SKM-1 treated with dmso at 0.1 percent for 144 hours (cell line): ENCODE data around the gene GSTM2.
"Not testable (repeated sequence)": the region's sequence is repeated elsewhere in the genome, so short reads cannot be mapped to it uniquely, and the experiment has no call there.

Experiments
- DNase-seq: peaks from one replicate; lab custom pipeline; 2025; ENCODE audit not compliant: unreplicated experiment; lab: John Stamatoyannopoulos, UW

Gene GSTM2

DNA sequence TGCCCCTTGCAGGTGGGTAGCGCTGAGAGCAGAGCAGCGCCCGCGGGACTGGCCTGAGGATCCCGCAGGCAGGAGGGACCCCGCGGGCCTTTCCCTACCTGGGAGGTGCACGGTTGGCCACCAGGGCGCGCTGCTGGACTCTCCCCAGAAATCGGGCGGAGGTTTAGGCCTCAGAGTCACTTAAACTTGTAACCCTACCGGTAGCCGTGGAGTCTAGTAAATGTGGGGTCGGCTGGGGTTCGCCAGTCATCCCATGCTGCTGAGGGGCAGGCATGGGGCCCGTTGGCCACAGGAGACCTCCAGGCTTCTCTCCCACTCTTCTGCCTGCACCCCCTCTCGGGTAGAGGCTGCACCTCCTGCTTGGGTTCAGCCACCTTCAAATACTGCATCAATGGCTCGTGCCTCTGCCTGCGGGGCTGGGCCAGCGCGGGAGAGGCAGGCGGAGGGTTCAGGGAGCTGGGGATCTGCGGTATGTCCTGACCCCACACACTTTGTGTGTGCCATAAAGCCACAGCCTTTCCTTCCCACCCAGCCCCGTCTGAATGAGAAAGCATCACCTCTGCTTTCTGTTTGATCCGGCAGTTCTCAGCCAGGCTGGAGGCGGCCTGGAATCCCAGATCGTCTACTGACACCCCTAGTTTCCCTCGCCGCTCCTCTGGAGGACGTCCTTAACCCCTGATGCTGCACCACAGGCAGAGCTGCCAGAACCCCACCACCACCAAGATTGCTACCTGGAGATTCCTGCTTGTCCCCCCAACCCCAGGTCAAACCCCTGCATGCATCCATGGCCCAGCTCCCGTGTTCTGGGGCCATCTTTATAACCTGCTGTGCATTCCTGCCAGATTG is 24.2 kb upstream of the GSTM2 start:
- DNase-seq: peak; percentile 75

DNA sequence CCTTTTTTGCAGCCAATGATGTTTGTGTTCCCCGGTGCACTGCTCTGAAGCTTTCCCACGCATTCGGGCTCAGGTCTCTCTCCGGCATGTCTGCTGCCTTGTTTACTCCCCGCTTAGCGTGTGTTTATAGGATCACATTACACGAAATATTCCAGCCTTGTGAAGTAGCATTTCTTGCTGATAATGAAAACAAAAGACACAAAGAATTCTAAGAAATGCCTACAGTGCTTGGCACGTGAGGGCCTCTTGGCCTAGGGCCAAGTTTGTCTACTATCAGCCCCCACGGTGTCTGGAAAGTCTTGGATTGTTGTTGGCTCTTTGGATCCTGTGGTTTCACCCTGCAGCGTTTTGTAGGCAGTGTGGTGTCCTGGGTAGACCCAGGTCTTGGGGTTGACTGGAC is 23.2 kb upstream of the GSTM2 start:
- DNase-seq: no peak

DNA sequence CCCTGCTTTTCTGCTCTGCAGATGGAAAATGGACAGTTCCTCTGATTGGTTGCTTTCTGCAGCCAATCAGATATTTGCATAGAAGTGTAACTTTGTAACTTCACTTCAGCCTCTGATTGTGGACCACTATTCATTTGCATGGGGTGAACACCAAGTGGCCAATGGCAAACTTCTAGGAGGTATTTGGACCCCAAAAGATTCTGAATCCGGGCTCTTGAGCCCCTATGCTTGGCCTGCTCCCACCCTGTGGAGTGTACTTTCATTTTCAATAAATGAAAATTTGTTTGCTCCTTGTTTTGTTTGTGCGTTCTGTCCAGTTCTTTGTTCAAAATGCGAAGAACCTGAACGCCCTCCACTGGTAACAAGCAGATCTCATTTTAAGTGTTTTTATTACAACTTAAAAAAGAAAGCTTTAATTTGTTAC is 18.4 kb upstream of the GSTM2 start:
- DNase-seq: no peak

DNA sequence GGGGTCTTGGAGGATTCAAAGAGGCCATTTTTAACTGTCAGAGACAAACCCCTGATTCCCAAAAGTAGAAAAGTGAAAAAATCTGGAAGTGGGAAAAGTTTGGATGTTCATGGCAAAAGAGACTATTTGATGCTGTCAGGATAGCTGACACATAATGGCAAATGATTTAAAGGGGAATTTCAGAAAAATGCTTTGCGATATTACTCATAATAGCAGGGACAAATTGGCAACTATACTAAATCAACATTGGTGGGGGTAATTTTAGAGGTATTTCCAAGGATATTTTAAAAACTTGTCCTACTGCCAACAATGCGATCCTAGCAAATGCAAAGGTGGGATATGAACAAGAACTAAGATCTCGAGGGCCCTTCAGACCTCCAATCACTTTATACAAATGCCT is 17.2 kb upstream of the GSTM2 start:
- no peak for DNase-seq

DNA sequence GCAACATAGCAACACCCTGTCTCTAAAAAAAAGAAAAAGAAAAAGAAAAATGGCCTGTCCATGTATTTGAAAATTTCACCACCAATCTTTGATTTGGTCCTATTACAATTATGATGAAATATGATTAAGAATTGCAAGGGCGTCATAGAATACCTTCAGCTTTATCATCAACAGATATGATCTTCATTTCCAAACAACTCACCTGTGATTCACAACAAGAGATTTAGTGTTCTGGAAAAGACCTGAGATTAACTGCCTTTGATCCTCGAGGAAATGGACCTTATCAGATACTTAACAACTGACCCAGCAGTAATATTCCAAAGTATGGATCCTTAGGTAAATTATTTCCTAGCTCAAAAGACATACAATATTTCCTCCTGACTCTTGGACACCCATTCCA is 15.5 kb upstream of the GSTM2 start:
- no peak for DNase-seq

DNA sequence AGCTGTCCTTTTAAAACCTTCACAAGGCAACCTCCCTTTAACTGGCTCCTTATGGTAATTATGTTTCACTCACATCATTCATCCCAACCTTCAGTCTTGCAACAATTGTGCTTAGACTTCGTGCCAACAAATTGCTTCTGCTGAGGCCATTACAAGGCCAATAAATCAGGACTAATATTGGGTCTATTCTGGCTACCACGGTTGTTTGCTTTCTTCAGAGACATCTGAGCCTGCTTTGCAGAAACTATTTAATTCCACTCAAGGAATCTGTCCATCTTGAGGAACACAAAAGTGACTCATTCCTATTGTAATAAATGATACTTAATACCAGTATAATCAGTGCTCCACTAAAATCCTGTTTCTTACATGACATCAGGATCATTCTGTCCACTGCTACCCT is 14.6 kb upstream of the GSTM2 start:
- DNase-seq: no peak

DNA sequence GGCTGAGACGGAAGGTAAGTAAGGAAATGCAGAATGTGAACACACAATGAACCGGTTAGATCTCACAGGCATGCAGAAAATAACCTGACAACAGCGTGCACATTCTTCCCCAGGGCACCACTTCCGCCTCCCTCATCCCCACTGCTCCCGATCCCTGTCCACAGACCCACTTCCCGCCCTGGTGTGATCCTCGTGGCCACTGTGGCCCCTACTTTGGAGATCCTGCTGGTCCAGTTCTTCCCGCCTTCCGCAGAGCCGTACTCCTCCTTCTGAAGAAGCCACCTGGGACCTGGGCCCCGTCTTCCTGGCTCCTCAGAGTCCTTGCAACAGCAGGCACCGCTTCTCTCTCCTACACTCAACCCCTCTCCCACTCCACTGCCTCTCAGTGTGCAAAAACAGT is 13.3 kb upstream of the GSTM2 start:
- DNase-seq: no peak

DNA sequence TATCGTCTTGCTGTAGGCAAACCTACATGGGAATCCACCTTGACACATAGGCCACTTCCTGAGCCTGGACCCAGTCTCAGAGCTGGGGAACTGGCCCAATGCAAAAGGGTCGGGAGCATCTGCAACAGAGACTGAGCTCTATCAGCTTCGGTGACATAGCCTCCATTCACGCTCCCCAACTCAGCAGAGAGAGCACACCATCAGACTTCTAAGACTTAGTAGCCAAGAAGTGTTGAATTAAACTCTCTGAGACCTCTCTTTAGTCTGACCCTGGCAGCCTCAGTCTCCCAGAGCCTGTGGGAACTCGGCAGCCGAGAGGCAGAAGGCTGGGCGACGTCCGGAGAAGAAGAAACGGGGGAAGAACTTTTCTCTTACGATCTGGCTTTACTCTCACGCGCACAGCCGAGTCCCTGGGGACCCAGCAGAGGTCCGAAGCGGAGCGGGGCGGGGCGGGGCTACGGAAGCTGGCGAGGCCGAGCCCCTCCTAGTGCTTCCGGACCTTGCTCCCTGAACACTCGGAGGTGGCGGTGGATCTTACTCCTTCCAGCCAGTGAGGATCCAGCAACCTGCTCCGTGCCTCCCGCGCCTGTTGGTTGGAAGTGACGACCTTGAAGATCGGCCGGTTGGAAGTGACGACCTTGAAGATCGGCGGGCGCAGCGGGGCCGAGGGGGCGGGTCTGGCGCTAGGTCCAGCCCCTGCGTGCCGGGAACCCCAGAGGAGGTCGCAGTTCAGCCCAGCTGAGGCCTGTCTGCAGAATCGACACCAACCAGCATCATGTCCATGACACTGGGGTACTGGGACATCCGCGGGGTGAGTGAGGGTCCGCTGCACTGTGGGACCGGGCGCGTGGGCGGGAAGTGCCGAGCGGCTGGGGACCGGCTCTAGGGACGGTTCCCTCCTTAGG is 12.0 kb upstream of the GSTM2 start, which contains the start of gene GSTM4:
GSTM4 (plus strand) TSS at position 485 of the 905 bp plus-strand sequence; CDS start at position 776, 291 bp downstream.
- peak; percentile 73 for DNase-seq

DNA sequence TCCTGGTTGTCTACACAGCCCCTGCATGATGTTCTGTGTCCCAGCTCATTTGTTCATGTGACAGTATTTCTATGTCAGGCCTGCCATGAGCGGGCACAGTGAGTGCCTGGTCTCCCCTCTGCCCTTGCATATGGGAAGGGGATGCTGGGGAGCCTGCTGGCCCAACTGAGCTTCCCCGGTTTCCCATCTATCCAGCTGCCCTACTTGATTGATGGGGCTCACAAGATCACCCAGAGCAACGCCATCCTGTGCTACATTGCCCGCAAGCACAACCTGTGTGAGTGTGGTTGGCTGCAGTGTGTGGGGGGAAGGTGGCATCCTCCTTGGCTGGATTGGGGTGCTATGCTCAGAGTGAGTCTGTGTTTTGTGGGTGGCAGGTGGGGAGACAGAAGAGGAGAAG is 10.5 kb upstream of the GSTM2 start:
- DNase-seq: no peak

DNA sequence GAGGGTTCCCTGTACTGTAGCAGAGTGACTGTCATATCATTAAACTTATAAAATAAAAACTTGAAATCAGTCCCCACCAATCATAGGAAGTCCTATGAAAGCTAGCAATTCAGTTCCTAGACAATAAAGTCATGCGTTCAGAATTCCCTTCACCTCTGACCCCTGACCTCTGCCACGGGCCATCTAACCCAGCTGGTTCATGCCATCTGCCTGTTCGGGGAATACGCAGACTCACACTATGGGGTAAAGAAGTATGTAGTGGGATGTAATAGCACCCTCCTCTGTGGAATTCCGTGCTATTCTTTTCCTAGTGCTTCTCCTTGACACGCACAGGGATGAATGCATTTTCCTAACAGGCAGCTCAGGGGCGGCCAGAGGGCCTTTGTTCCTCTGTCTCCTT is 9.9 kb upstream of the GSTM2 start:
- DNase-seq: no peak

DNA sequence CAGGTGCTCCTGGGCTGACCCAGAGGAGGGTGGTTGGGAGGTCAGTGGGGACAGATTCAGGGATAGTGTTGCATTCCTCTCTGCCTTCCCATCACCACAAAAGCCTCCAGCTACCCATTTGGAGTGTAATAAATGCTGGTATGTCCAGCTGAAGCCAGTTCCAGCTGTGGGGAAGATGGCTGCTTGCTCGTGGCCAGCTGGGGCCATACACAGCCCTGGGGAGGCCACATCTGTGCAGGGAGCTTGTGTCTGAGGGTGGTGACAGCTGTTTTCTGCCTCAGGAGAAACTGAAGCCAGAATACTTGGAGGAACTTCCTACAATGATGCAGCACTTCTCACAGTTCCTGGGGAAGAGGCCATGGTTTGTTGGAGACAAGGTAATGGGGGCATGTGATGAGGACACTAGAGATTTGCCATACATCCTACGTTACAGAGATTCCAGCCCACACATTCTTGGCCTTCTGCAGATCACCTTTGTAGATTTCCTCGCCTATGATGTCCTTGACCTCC is 9.3 kb upstream of the GSTM2 start:
- DNase-seq: no peak

DNA sequence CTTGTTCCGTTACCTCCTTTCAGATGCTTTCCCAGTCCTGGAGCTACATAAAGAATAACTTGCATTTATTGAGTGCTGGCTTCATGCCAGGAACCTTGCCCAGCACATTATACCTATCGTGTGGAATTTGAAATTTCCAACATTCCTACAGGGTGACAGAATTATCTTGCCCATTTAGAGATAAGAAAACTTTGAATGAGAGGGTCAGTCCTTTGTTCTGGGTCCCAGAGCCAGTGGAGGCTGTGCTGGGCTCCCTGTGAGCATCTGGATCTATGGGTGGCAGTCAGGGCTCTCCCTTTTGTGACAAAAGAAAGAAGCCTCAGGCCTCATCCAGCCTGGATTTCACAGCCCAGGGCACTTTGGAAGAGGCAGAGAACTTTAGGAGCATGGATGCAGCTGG is 8.7 kb upstream of the GSTM2 start:
- DNase-seq: no peak

DNA sequence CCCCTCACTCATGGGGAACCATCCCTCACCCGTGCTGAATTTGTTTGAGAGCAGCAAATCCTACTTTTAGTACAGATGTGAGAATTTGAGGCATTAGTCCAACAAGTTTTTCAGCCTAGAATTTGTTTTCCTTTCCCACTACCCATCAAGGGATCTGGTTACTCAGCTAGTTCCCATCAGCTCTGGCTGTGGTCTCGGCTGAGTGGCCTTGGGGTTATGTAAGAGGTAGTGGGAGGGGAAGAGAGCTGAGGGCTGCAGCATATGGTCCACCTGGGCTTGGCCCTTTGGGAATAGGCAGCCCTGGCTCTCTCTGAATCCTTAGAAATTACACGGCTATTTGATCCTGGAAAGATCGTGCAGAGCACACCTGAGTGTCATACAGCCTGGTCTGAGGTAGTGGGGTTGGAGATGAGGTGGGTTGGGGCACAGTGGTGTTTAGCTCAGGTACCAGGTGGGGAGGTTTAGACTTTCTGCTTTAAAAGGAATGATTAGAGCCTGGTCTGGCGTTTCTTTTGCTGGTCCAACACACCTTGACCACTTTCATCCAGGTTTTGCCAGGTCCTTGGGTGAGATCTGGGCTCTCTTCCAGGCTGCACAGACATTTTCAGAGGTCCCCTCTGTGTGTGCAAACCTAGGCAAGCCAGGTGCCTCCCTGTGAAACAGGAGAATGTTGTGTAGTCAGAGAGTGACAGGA is 7.7 kb upstream of the GSTM2 start:
- DNase-seq: peak; percentile 63

DNA sequence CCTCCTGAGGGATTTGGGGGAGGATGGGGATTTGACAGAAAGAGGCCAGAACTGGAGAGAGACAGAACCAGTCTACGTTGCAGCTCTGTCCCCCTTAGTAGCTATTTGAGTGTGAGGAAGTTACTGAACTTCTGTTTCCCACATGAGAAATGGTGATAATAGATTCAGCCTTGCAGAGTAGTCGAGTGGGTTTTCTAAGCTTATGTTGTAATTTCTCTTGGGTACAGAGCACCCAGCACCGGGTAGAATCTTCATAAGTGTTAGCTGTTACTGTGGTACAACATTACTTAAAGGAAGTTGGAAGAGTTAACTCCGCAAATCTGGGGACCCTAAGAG is 7.2 kb upstream of the GSTM2 start:
- DNase-seq: peak; percentile 34

DNA sequence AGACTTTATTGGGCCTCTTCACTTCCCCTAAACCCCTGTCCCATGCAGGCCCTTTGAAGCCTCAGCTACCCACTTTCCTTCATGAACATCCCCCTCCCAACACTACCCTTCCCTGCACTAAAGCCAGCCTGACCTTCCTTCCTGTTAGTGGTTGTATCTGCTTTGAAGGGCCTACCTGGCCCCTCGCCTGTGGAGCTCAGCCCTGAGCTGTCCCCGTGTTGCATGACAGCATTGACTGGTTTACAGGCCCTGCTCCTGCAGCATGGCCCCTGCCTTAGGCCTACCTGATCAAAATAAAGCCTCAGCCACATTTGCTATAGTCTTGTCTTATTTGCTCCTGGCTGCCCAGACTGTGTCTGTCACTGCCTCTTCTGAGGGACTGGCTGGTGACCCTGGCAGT is 6.5 kb upstream of the GSTM2 start:
- DNase-seq: no peak

DNA sequence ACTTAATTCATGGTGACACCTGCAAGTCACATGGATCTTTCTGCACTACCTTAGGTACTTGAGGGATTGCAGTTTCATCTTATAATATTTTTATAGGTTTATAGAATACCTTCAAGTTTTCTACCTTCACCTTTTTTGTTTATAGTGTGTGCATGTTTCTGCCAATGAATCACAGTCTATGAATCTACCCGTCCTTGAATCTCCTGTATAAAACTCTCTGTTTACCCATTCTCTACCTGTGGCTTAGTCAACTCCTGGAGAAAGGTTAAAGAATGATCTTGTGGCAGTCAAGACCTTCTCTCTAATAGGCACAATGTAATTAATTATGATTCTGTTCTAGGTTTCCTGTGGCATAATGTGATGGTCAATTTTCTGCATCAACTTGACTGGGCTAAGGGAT is 3.2 kb upstream of the GSTM2 start:
- no peak for DNase-seq

DNA sequence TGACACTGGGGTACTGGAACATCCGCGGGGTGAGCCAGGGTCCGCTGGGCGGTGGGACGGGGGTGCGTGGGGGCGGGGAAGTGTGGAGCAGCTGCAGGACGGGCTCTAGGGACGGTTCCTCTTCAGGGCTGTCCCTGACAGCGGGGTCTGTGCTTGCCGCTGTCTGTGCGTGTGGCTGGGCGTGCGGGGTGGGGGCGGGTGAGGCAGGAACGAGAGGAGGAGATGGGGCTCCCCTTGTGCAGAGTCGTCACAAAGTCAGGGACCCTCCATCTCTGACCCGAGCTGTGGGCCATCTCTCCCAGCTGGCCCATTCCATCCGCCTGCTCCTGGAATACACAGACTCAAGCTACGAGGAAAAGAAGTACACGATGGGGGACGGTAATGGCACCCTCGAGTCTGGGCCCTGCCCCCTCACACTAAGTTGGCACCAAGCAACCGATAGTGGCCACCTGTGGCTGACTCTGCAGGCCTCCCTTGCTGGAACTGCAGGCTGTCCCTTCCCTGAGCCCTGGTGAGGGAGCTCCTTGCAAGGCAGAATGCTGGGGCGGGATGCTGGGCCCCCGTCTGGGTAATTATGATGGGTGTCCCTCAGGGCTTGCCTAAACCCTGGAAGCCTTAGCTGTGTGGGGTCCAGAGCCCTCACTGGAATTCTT is 392 bp downstream of the GSTM2 start:
- no peak for DNase-seq

DNA sequence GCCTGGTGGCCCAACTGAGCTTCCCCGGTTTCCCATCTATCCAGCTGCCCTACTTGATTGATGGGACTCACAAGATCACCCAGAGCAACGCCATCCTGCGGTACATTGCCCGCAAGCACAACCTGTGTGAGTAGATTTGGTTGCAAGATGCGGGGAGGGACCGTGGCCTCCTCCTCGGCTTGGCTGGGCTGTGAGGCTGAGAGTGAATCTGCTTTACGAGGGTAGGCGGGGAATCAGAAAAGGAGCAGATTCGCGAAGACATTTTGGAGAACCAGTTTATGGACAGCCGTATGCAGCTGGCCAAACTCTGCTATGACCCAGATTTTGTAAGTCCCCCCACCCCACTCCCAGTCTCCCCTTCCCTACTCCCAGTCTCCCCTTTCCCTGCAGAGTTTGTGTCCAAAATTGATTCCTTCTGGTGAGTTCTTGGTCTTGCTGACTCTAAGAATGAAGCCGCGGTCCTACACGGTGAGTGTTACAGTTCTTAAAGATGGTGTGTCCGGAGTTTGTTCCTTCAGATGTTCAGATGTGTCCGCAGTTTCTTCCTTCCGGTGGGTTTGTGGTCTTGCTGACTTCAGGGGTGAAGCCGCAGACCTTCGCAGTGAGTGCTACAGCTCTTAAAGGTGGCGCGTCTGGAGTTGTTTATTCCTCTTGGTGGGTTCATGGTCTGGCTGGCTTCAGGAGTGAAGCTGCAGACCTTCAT is 1.5 kb downstream of the GSTM2 start:
- no peak for DNase-seq

DNA sequence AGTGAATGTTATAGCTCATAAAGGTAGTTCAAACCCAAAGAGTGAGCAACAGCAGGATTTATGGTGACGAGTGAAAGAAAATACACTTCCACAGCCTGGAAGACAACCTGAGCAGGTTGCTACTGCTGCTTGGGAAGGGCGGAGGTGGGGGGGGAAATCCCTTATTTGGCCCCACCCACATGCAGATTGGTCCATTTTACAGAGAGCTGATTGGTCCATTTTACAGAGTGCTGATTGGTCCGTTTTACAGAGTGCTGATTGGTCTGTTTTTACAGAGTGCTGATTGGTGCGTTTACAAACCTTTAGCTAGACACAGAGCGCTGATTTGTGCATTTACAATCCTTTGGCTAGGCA is 2.1 kb downstream of the GSTM2 start:
- DNase-seq: not testable (repeated sequence)

DNA sequence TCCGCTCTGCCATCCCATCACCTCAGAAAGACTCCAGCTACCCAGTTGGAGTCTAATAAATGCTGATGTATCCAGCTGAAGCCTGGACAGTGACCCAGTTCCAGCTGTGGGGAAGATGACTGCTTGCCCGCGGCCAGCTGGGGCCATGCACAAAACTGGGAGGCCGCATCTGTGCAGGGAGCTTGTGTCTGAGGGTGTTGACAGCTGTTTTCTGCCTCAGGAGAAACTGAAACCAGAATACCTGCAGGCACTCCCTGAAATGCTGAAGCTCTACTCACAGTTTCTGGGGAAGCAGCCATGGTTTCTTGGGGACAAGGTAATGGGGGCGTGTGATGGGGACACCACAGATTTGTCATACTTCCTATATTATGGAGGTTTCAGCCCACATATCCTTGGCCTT is 3.2 kb downstream of the GSTM2 start:
- no peak for DNase-seq
